Measurements from ENCODE around the gene CCDC91. TPM values are rescaled to one million over a fixed set of nuclear protein-coding genes. Genes with fewer than 3 reads are reported as not detected.

CCDC91 gene
- polyA plus RNA-seq, 1 donor, result 36.0 TPM

DNA sequence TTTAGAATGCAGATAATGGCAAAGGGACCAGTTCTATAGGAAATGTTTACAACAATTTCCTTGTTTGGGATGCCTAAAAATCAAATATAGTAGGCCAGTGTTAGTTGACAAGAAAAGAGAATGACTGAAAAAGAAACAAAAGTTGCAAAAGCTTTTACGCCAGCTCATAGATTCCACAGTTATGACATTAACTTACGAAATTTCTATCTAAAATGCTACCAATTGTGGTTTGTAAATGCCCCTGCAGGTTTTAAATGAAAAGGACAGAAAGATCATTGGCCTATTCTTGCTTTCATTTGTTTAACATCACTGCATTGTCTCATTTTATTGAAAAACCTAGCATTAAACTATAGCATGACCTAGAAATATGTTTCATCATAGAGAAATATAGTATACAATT, 345.8 kb downstream of the CCDC91 start:
- no peak for DNase-seq

- DNase-seq, result no peak
Measured at GRCh38 chr12:28537474-28537873, 347.2 kb downstream of the CCDC91 start.

DNA sequence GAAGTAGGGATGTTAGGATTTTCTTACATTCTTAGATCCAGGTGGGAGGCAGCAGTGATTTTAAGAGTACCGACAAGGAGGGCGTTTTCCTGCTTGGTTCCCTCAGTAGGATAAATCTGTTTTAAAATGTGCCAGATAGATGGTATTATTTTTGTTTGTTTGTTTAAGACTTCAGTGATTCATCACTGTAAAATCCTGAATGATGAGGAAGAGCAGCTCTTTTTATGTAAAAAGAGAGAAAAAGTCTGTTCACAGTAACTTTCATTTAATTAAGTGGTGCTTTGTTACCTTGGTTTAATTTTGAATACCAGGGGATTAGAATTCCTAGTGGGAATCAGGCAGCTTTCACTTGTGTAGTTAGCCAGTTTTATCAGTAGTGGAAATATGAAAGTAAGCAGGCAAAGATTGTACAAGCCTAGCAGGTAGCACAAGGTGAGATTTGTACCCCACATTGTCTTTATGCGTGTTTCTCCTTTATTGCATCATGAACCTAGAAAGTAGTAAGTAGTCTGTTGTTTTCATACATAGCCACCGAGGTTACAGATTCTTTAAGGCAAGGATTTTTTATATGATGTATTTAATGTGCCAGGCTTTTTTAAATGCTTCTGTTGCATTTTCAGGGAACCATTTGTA, 349.6 kb downstream of the CCDC91 start:
- DNase-seq, result no peak

DNA sequence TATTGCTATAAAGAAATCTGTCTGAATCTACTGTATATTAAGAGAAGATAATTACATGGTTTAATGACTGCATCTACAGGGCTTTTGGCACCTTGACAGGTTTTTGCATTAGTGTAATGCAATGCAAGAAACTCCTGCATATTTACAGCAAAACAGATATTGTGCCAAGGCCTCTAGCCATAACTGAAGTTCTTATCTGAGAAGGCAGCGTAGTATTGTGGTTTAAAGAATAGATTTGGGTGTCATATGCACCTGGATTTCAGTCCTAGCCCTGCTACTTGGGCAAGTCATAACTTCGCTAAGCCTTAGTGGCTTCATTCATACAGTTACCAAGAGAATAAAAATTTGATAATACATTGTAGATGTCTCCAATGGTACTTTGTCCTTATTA, 350.1 kb downstream of the CCDC91 start:
- DNase-seq, result no peak

DNA sequence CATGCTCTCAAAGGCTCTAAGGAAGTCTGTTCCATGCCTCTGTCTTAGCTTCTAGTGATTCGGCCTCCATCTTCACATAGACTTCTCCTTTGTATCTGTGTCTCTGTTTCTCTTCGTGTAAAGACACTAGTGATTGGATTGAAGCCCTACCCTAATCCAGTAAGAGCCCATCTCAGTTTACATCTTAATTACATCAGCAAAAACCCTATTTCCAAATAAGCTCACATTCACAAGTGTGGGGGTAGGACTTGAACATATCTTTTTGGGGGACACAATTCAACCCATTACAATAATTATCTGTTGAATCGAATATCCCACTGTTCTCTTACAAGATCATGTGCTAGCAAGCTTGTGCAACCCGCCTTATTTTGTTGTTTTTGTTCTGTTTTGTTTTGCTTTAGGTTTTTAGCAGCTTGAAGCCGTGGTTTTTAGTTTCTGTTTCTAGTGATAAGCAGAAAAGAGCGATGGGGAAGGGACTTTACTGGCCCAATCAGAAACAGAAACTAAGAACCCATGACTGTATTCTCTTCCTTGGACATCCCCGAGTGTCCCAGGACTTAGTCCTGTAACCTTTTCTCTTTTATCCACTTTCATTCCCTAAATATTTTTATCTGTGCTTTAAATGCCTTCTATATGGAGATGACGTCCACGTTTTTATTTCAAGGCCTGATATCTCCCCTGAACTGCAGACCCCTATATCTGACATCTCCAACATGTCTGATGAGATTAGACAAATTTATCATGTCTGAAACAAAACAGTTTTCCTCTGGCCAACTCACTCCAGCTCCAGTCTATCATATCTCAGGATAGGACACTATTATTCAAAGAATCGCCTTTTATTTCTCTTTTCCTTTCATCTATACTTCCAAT, 353.0 kb downstream of the CCDC91 start:
- DNase-seq, result no peak

DNA sequence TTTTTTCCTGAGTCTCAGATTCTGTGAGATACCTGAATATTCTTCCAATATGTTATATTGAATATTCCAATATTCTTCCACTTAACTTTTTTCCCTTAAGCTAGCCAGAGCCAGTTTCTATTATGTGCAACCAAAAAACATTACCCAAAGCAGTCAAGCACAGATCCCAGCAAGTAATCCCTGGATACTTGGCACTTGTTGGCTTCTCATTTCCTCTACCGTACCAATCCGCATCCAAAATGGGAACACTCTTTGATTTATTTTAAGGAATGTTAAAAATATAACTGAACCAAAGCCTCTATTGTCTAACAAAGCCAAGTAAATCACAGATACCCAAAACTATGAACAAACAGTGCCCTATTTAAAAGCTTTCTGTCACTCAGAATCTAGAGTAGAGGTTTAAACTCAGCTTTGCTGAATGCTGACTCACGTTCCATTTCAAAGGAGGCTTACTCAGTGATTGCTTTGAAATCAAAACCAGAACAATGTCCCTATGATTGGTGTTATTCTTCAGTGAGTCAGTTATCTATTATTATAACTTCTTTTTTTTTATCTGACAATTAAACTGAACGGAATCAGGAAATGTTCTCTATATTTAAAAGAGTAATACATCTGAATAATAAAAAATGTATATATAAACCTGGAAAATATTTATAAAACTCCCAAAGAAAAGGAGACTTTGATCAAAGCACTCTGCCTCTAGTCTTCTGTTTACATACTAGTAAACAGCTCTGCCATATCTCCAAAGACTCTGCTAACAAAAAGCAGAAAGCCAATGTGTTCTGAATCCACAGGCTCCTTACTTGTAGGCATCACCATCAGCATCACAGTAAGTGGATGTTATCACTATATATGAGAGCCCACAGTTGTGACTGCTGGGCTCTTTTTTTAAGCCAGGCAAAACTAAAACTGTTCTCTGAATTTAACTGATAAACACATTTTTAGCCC, 360.8 kb downstream of the CCDC91 start:
- DNase-seq, result no peak

GRCh38 chr12:28552251-28552970, 362.2 kb downstream of the CCDC91 start:
- DNase-seq, result no peak

DNA sequence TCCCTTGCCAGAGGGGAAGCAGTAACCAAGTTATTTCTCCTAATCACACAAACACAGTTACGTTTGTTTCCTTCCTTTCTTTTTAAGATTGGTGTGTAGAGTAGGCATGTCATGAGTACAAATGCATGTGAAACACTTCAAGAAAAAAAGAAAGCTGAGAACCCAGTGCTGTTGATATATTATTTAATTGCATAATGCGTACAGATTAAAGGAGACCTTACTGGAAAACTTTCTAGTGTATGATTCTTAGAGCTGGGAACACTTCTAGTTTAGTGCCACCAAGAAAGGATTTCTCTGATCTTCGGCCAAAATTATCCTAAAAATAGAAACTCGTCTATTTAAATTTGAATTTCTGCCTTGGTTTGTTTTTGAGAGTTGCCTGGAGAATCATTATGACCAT, 365.5 kb downstream of the CCDC91 start:
- DNase-seq, result no peak

DNA sequence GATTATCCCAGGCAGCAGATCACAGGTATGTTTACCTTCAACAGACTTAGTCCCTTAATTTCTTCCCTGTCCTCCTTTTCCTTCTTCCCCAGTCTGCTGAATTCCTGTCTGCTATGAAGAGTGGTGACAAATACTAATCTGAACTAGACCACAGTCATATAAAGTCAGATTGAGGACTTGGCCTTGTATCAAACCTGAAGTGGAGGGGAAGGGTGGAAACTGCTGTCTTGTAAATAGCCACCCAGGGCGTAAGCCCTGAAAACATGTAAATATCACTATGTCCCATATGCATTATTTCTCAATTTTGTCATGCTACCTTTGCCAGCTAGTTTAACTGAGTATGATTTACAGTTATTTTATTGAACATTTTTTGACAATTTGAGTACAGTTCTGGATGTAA, 368.0 kb downstream of the CCDC91 start:
- no peak for DNase-seq

GRCh38 chr12:28563286-28563685, 373.0 kb downstream of the CCDC91 start:
- no peak for DNase-seq

DNA sequence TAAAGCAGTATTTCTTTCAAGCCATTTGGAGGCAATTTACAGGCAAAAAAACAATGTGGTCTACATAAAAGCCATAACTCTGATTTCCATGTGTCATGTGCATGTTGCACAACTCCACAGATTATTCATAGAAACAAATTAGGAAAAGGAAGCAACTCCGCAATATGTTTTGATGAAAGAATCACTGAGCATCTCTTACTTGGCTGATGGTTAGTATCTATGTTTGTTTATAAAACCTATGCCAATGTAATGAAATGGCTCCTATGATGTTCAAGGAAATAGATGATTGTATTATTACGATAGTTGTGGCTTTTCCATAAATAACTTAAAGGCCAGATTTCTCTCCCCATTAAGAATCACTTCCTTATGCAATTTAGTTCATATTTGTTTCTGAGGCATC, 373.7 kb downstream of the CCDC91 start:
- DNase-seq, result no peak

GRCh38 chr12:28568118-28568517, 377.9 kb downstream of the CCDC91 start:
- DNase-seq, result no peak

GRCh38 chr12:28568704-28569103, 378.4 kb downstream of the CCDC91 start:
- no peak for DNase-seq

- DNase-seq, result peak; percentile 64
Measured at GRCh38 chr12:28569698-28570411, 379.6 kb downstream of the CCDC91 start.

DNA sequence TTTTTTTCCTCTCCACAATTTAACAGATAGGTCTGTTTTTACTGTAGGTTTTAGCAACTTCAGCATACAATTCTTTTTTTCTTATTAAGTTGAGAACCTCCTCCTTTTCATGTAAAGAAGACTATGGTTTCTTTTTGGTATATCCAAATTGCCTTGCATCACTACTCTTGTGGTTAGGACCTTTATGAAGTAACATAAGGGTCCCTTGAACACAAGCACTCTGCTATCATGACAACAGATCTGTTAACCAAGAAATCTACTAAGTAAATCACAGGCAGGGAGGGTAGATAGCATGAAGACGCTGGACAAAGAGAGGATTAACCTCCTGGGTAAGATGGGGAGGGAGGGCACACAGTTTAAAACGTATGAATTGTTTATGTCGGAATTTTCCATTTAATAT, 380.6 kb downstream of the CCDC91 start:
- no peak for DNase-seq

GRCh38 chr12:28574746-28575592, 384.7 kb downstream of the CCDC91 start:
- no peak for DNase-seq

- DNase-seq, result no peak
Measured at GRCh38 chr12:28575593-28576205, 385.4 kb downstream of the CCDC91 start.

- DNase-seq, result no peak
Measured at GRCh38 chr12:28578361-28578760, 388.1 kb downstream of the CCDC91 start.

- no peak for DNase-seq
Measured at GRCh38 chr12:28578833-28579252, 388.6 kb downstream of the CCDC91 start.

All from left kidney (tissue), 2 donors.